A673 (cell line): Measurements from ENCODE around the gene HPSE2. TPM values are rescaled to one million over a fixed set of nuclear protein-coding genes. Genes with fewer than 3 reads are reported as not detected.

Experiments used
- BruUV-seq: library from RNA; stranded (reverse); fragments of 400-500 nt; replicated peaks from 2 replicates; lab custom pipeline; 2021; lab: Mats Ljungman, UMichigan
- CTCF ChIA-PET: fragments of 300-600 bp; sonication (Branson Sonifier 250); formaldehyde crosslinking; loops from one replicate; lab custom pipeline; 2022; ENCODE audit warnings: antibody characterized with exemption; lab: Charles Lee
- POLR2A ChIA-PET: fragments of 300-600 bp; sonication (Branson Sonifier 250); formaldehyde crosslinking; loops from one replicate; lab custom pipeline; 2022; ENCODE audit warnings: antibody characterized with exemption; ENCODE audit not compliant: low non-redundant PET; lab: Charles Lee
- DNase-seq: peaks from one replicate; pipeline ENCODE4 v3.0.0-alpha.2; 2015; ENCODE audit warnings: low spot score
- H3K27ac ChIP-seq: fragments of 200-600 bp; sonication (generic); 2 replicates; pipeline ENCODE4 v1.5.1; 2016; ENCODE audit warnings: mixed run types, low read depth, mild to moderate bottlenecking, mixed read lengths, antibody characterized with exemption, low read length; ENCODE audit not compliant: poor library complexity, severe bottlenecking
- H3K27me3 ChIP-seq: fragments of 200-600 bp; sonication (generic); replicated peaks from 2 replicates; pipeline ENCODE4 v1.6.1; 2017; ENCODE audit warnings: mixed run types, low read depth, mild to moderate bottlenecking, mixed read lengths, antibody characterized with exemption, low read length; ENCODE audit not compliant: insufficient read depth, poor library complexity
- H3K36me3 ChIP-seq: fragments of 200-600 bp; sonication (generic); 2 replicates; pipeline ENCODE4 v1.6.1; 2016; ENCODE audit warnings: mixed run types, mild to moderate bottlenecking, mixed read lengths, antibody characterized with exemption, low read length; ENCODE audit not compliant: insufficient read depth, poor library complexity, severe bottlenecking
- H3K4me1 ChIP-seq: fragments of 200-600 bp; sonication (generic); 2 replicates; pipeline ENCODE4 v1.6.1; 2017; ENCODE audit warnings: mixed run types, mild to moderate bottlenecking, mixed read lengths, antibody characterized with exemption, low read length; ENCODE audit not compliant: insufficient read depth, poor library complexity, severe bottlenecking
- H3K4me3 ChIP-seq: fragments of 200-600 bp; sonication (generic); 2 replicates; pipeline ENCODE4 v1.5.1; 2016; ENCODE audit warnings: low read depth, mixed run types, mild to moderate bottlenecking, mixed read lengths, low read length; ENCODE audit not compliant: poor library complexity, severe bottlenecking
- H3K9me3 ChIP-seq: fragments of 200-600 bp; sonication (generic); 2 replicates; pipeline ENCODE4 v1.6.1; 2016; ENCODE audit warnings: mixed run types, low read depth, mild to moderate bottlenecking, mixed read lengths, antibody characterized with exemption, low read length; ENCODE audit not compliant: poor library complexity, severe bottlenecking
- EZH2 ChIP-seq: fragments of 200-600 bp; sonication (generic); IDR thresholded peaks from 2 replicates; pipeline ENCODE4 v1.6.1; 2017; ENCODE audit warnings: borderline replicate concordance, low read depth, mild to moderate bottlenecking, mixed read lengths, antibody characterized with exemption, low read length; ENCODE audit not compliant: poor library complexity, severe bottlenecking
- intact Hi-C: fragments of 100-400 bp; cut with micrococcal nuclease; formaldehyde crosslinking; loops from one replicate; pipeline ENCODE4 v1.10.0; 2022; ENCODE audit not compliant: unreplicated experiment
- total RNA-seq: library from RNA; stranded (reverse); gene quantifications from 2 replicates; pipeline ENCODE4 v1.2.3, GENCODE V29; 2021
- TF ChIP-seq, protein P1 (sequence below): fragments of 300-800, 200-600 bp; sonication (generic); conservative IDR thresholded peaks from 2 replicates; pipeline ENCODE4 v1.5.1; 2017; ENCODE audit warnings: low read depth, mild to moderate bottlenecking, antibody characterized with exemption, low read length, moderate library complexity, mixed read lengths

The HPSE2 gene
- total RNA-seq, 1 experiment from 2014 or later = not detected

GRCh38 chr10:98577168-98577567 is 658.5 kb downstream of the HPSE2 start:
- CTCF ChIA-PET = no interaction called here
- BruUV-seq = no TSS peak
- intact Hi-C loops = no loop called here
- H3K27me3 ChIP-seq = peaks cover 50% of the 10 kb centered on the region
- TF ChIP-seq EZH2 = no peak
- TF ChIP-seq, protein P1, sequence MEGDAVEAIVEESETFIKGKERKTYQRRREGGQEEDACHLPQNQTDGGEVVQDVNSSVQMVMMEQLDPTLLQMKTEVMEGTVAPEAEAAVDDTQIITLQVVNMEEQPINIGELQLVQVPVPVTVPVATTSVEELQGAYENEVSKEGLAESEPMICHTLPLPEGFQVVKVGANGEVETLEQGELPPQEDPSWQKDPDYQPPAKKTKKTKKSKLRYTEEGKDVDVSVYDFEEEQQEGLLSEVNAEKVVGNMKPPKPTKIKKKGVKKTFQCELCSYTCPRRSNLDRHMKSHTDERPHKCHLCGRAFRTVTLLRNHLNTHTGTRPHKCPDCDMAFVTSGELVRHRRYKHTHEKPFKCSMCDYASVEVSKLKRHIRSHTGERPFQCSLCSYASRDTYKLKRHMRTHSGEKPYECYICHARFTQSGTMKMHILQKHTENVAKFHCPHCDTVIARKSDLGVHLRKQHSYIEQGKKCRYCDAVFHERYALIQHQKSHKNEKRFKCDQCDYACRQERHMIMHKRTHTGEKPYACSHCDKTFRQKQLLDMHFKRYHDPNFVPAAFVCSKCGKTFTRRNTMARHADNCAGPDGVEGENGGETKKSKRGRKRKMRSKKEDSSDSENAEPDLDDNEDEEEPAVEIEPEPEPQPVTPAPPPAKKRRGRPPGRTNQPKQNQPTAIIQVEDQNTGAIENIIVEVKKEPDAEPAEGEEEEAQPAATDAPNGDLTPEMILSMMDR = no peak
- POLR2A ChIA-PET = no interaction called here
- H3K36me3 ChIP-seq = no peaks in the 10 kb centered on the region
- H3K9me3 ChIP-seq = no peaks in the 10 kb centered on the region
- no peaks in the 10 kb centered on the region for H3K4me1 ChIP-seq
- H3K4me3 ChIP-seq = no peak overlapping the region
- no peak overlapping the region for H3K27ac ChIP-seq
- DNase-seq = no peak

DNA sequence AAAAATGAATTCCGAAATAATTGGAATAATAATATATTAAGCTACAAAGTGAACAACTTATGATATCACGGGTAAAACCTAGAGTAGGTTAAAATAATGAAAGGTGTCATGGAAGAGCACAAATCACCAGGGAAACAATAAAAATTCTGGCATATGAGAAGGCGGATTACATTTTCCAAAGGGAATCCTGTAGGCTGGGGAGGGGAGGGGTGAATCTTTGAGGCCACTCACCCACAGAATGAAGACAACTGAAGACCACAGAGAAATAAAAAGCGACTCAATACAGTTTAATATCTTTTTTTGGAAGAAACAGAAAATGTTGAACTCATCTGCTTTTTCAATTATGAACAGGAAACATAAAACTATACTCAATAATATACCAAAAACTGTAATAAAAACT is 659.6 kb downstream of the HPSE2 start:
- POLR2A ChIA-PET = no interaction called here
- no TSS peak for BruUV-seq
- Histone ChIP-seq H3K4me1 (no peaks in the 10 kb centered on the region), H3K27me3 (peaks cover 50% of the 10 kb centered on the region), H3K4me3 (no peak overlapping the region), H3K27ac (no peak overlapping the region), H3K36me3 (no peaks in the 10 kb centered on the region), H3K9me3 (no peaks in the 10 kb centered on the region)
- CTCF ChIA-PET = no interaction called here
- no peak for DNase-seq
- intact Hi-C loops = no loop called here
- TF ChIP-seq EZH2 = no peak
- TF ChIP-seq, protein P1 = no peak

- H3K27me3 ChIP-seq = peaks cover 28% of the 10 kb centered on the region
- DNase-seq = no peak
- no TSS peak for BruUV-seq
- ChIA-PET POLR2A (no interaction called here), CTCF (no interaction called here)
- H3K27ac ChIP-seq = no peak overlapping the region
- no peak overlapping the region for H3K4me3 ChIP-seq
- H3K36me3 ChIP-seq = no peaks in the 10 kb centered on the region
- intact Hi-C loops = no loop called here
- no peaks in the 10 kb centered on the region for H3K4me1 ChIP-seq
- no peaks in the 10 kb centered on the region for H3K9me3 ChIP-seq
- TF ChIP-seq, protein P1 = no peak
- TF ChIP-seq EZH2 = no peak
Observed at GRCh38 chr10:98572594-98572993, 663.1 kb downstream of the HPSE2 start.
